GM19328 (cell line): Measurements from ENCODE around the gene PPM1D.

Source experiments
- ATAC-seq: cut with Tn5 transposase; IDR thresholded peaks from one replicate; pipeline ENCODE4 v1.9.1; 2021; ENCODE audit warnings: mild to moderate bottlenecking, moderate library complexity; ENCODE audit not compliant: unreplicated experiment

PPM1D gene

GRCh38 chr17:60618080-60618479 lies 18.1 kb downstream of the PPM1D start:
- no peak for ATAC-seq

DNA sequence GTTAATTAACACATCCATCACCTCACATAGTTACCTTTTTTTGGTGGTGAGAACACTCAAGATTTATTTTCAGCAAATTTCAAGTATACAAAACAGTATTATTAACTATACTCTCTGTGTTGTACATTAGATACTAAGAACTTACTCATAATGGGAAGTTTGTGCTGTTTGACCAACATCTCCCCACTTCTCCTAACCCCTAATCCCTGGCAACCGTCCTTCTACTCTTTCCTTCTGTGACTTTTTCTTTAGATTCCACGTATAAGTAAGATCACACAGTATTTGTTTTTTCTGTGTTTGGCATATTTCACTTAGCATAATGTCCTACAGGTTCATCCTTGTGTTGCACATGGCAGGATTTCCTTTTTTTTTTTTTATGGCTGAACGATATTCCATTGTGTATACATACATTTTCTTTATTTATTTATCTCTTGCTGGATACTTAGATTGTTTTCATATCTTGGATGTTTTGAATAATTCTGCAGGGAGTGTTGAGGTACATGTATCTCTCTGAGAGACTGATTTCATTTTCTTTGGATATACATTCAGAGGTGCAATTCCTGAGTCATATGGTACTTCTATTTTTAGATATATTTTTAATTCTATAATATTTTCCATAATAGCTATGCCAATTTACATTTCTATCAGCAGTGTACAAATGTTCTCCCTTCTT lies 19.0 kb downstream of the PPM1D start:
- no peak for ATAC-seq

GRCh38 chr17:60622961-60623360 lies 23.0 kb downstream of the PPM1D start:
- ATAC-seq = no peak

DNA sequence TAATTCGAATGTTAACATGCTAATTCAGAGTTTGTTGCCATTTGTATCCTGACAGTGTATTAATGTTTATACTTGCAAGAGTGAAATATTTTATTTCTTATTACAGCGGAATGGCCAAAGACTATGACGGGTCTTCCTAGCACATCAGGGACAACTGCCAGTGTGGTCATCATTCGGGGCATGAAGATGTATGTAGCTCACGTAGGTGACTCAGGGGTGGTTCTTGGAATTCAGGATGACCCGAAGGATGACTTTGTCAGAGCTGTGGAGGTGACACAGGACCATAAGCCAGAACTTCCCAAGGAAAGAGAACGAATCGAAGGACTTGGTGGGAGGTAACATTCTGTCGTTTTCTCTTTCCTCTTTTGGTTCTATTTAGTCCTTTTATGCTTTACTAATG lies 23.4 kb downstream of the PPM1D start:
- no peak for ATAC-seq

- ATAC-seq = no peak
These were observed 27.1 kb downstream of the PPM1D start for GRCh38 chr17:60627124-60627523.

DNA sequence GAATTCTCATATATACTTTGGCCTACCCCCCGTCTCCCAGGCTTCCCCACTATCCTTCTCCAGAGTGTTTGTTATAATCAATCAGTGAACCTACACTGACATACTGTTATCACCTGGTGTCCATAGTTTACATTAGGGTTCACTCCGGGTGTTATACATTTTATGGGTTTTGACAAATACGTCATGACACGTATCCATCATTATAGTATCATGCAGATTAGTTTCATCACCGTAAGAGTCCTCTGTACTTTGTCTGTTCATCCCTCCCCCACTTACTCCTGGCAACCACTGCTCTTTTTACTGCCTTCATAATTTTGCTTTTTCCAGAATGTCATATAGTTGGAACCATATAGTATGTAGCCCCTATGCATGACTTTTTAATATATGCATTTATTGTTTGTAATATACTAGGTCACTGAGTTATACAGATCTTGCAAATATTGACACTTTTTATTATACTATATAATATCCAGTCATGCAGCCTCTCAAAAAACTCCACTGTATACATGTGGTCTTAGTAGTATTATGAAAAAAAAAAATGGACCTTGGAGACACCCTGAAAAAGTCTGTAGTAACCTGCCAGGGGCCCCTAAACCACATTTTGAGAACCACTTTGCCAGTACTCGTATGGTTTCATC lies 28.4 kb downstream of the PPM1D start:
- no peak for ATAC-seq

- no peak for ATAC-seq
These were observed 29.1 kb downstream of the PPM1D start for GRCh38 chr17:60629120-60629519.

DNA sequence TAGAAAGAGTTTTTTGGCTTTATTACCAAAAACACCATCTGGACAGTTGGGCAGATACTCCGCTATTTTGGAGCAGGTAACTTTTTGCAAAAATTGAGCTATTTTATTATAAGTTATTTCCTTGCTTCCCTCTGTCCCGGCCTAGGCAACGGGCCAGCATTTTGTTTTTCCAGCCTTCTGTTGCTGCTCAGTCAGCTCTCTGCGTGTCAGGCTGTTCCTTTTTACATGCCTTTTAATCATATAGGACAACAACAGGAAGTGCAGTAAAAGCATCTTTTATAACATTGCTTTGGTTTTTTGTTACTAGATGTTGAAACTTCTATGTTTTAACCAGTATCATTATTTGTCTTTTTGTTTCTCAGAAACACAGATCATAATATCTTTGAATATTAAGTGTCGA lies 30.4 kb downstream of the PPM1D start:
- no peak for ATAC-seq

DNA sequence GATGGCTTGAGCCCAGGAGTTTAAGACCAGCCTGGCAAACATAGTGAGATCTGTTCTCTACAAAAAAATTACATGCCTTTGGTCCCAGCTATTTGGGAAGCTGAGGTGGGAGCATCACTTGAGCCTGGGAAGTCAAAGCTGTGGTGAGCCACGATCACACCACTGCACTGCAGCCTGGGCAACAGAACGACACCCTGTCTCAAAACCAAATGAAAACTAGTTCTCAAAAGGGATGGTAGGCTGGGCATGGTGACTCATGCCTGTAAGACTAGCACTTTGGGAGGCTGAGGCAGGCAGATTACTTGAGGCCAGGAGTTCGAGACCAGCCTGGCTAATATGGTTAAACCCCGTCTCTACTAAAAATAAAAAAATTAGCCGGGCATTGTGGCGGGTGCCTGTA lies 31.1 kb downstream of the PPM1D start:
- no peak for ATAC-seq

GRCh38 chr17:60637683-60638082 lies 37.7 kb downstream of the PPM1D start:
- no peak for ATAC-seq

- no peak for ATAC-seq
These were observed 39.0 kb downstream of the PPM1D start for GRCh38 chr17:60639019-60639330.

DNA sequence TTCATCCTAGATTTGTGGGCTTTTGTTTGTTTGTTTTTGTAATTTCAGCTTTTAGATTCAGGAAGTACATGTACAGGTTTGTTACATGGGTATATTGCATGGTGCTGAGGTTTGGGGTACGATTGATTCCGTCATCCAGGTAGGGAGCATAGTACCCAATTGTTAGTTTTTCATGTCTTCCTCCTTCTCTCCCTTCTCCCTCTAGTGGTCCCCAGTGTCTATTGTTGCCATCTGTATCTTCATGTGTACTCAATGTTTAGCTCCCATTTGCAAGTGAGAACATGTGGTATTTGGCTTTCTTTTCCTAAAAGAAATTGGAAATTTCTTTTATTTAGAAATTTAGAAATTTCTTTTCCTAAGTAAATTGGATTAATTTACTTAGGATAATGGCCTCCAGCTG lies 40.5 kb downstream of the PPM1D start:
- no peak for ATAC-seq

DNA sequence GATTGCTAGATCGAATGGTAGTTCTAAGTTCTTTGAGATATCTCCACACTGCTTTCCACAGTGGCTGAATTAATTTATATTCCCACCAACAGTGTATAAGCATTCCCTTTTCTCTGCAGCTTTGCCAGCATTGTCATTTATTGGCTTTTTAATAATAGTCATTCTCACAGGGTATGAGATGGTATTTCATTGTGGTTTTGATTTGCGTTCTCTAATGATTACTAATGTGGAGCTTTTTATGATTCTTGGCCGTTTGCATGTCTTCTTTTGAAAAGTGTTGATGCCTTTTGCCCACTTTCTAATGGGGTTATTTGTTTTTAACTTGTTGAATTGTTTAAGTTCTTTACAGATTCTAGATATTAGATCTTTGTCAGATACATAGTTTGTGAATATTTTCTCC lies 41.1 kb downstream of the PPM1D start:
- ATAC-seq = no peak

GRCh38 chr17:60641810-60642220 lies 41.8 kb downstream of the PPM1D start:
- no peak for ATAC-seq

GRCh38 chr17:60645918-60646523 lies 46.0 kb downstream of the PPM1D start:
- ATAC-seq = no peak

- no peak for ATAC-seq
These were observed 46.7 kb downstream of the PPM1D start for GRCh38 chr17:60646701-60647100.

DNA sequence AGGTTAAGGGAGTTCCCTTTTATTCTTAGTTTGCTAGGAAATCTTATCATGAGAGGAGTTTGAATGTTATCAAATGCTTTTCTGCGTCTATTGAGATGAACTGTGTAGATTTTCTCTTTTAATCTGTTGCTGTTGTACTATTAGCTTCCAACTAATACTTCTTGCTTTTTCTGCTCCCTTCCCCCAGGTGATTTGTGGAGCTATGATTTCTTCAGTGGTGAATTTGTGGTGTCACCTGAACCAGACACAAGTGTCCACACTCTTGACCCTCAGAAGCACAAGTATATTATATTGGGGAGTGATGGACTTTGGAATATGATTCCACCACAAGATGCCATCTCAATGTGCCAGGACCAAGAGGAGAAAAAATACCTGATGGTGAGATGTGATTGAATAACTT lies 47.7 kb downstream of the PPM1D start:
- no peak for ATAC-seq

DNA sequence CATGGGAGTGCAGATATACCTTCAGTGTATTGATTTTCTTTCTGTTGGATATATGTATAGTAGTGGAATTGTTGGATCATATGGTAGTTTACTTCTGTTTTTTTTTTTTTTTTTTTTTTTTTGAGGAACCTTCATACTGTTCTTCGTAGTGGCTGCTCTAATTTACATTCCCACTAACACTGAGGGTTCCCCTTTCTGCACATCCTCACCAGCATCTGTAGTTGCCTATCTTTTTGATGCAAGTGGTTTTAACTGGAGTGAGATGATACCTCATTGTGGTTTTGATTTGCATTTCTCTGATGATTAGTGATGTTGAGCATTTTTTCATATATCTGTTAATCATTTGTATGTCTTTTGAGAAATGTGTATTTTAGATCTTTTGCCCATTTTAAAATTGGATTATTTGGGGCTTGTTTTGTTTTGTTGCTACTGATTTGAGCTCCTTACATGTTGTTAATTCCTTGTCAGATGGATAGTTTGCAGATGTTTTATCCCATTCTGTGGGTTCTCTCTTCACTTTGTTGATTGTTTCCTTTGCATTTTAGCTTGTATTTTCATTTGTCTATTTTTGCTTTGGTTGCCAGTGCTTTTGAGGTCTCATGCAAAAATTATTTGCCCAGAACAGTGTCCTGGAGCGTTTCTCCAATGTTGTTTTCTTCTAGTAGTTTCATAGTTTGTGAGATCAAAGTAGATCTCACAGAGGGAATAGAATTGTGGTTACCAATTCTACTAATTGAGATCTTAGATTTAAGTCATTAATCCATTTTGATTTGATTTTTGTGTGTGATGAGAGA lies 52.7 kb downstream of the PPM1D start:
- peak; percentile 90 for ATAC-seq

GRCh38 chr17:60653569-60653968 lies 53.6 kb downstream of the PPM1D start:
- no peak for ATAC-seq

DNA sequence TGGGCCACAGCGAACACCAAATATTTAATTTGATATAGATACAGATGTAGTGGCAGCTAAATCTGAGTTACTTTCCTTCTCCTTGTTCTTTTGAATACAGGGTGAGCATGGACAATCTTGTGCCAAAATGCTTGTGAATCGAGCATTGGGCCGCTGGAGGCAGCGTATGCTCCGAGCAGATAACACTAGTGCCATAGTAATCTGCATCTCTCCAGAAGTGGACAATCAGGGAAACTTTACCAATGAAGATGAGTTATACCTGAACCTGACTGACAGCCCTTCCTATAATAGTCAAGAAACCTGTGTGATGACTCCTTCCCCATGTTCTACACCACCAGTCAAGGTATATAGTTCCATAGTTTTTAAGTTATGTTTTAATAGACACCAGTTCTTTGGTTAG lies 56.5 kb downstream of the PPM1D start:
- no peak for ATAC-seq

DNA sequence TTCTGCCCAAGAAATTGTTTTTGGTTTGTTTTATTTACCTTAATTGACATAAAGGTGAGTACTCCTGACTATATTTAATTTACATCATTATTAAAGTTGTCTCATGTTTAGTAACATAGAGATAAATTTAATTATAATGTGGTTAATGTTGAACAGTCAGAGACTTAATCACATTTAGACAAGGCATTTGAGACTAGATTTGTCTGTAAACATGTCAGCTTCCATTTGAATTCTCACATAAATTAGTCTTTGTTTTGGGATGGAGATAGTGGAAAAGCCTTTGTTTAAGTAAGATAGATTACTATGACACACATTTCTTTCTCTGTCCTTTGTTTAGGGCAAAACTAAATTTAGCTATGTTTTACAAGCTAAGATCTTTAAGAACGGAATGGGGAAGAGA lies 59.2 kb downstream of the PPM1D start:
- no peak for ATAC-seq

DNA sequence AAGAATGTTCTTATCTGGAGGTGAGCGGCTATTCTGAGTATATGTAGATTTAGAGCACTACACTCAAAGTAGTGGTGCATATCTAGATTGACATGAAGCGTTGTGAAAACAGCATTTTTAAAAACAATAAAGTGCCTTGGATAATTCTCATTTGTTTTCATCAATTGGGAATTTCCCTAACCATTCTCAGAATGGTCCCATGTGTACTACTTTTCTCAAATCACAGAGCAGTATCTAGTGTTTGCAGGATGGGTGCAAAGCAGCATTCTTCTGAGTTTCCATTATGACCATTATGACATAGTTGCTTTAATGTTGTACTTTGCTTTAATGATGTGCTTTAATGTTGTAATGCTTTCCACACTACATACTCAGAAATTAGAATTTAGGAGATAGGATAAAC lies 61.5 kb downstream of the PPM1D start:
- no peak for ATAC-seq
